GM23338 (cell line): ENCODE results near the gene DLX5. TPM values are rescaled to one million over a fixed set of nuclear protein-coding genes. Genes with fewer than 3 reads are reported as not detected.

ENCODE experiments used
- ATAC-seq: fragments of 200-7000 bp; cut with Tn5 transposase; 3 replicates; pipeline ENCODE4 v1.9.1; 2020
- DNase-seq: peaks from one replicate; pipeline ENCODE4 v3.0.0-alpha.2; 2015; ENCODE audit warnings: low spot score
- H2AFZ ChIP-seq: fragments of 200-600 bp; sonication (generic); 2 replicates; pipeline ENCODE4 v1.8.0; 2016; ENCODE audit warnings: antibody characterized with exemption, mild to moderate bottlenecking, moderate library complexity
- H3F3A ChIP-seq: fragments of 200-600 bp; sonication (generic); replicated peaks from 2 replicates; pipeline ENCODE4 v1.8.0; 2017; ENCODE audit warnings: antibody characterized with exemption, mixed run types, low read depth
- H3K27ac ChIP-seq: fragments of 200-600 bp; sonication (generic); 2 replicates; pipeline ENCODE4 v1.6.1; 2016; ENCODE audit warnings: low read depth
- H3K27me3 ChIP-seq: fragments of 200-600 bp; sonication (generic); 2 replicates; pipeline ENCODE4 v1.8.0; 2016; ENCODE audit warnings: mild to moderate bottlenecking, mixed run types, moderate library complexity; ENCODE audit not compliant: insufficient read depth
- H3K36me3 ChIP-seq: fragments of 200-600 bp; sonication (generic); 2 replicates; pipeline ENCODE4 v1.8.0; 2016; ENCODE audit warnings: mild to moderate bottlenecking; ENCODE audit not compliant: insufficient read depth
- H3K4me1 ChIP-seq: fragments of 200-600 bp; sonication (generic); 2 replicates; pipeline ENCODE4 v1.8.0; 2016; ENCODE audit warnings: mild to moderate bottlenecking, moderate library complexity; ENCODE audit not compliant: insufficient read depth
- H3K4me2 ChIP-seq: fragments of 200-600 bp; sonication (generic); 2 replicates; pipeline ENCODE4 v1.7.1; 2017; ENCODE audit warnings: mixed run types
- H3K4me3 ChIP-seq: fragments of 200-600 bp; sonication (generic); 2 replicates; pipeline ENCODE4 v1.6.1; 2016; ENCODE audit warnings: mixed run types
- H3K79me2 ChIP-seq: fragments of 200-600 bp; sonication (generic); replicated peaks from 2 replicates; pipeline ENCODE4 v1.8.0; 2017; ENCODE audit warnings: mild to moderate bottlenecking; ENCODE audit not compliant: insufficient read depth
- H3K9me2 ChIP-seq: fragments of 200-600 bp; sonication (generic); 2 replicates; pipeline ENCODE4 v1.8.0; 2017; ENCODE audit not compliant: insufficient read depth
- H4K20me1 ChIP-seq: fragments of 200-600 bp; sonication (generic); replicated peaks from 2 replicates; pipeline ENCODE4 v1.8.0; 2017; ENCODE audit warnings: mild to moderate bottlenecking; ENCODE audit not compliant: insufficient read depth
- H3K27ac Mint-ChIP-seq: 2 replicates; pipeline ENCODE4 v1.8.0; 2020; ENCODE audit warnings: inconsistent platforms, mild to moderate bottlenecking, moderate library complexity, mixed read lengths
- H3K27me3 Mint-ChIP-seq: 3 replicates; pipeline ENCODE4 v1.8.0; 2022; ENCODE audit warnings: low read depth, mild to moderate bottlenecking, moderate library complexity, mixed read lengths, inconsistent platforms; ENCODE audit not compliant: insufficient read depth, poor library complexity
- H3K36me3 Mint-ChIP-seq: 3 replicates; pipeline ENCODE4 v1.8.0; 2021; ENCODE audit warnings: low read depth, mild to moderate bottlenecking, inconsistent platforms, moderate library complexity, mixed read lengths
- H3K4me1 Mint-ChIP-seq: 3 replicates; pipeline ENCODE4 v1.8.0; 2020; ENCODE audit warnings: mild to moderate bottlenecking, inconsistent platforms, mixed read lengths
- H3K4me3 Mint-ChIP-seq: 3 replicates; pipeline ENCODE4 v1.8.0; 2021; ENCODE audit warnings: moderate library complexity, mild to moderate bottlenecking, inconsistent platforms, mixed read lengths
- H3K9me3 Mint-ChIP-seq: 3 replicates; pipeline ENCODE4 v1.8.0; 2020; ENCODE audit warnings: moderate library complexity, mild to moderate bottlenecking, inconsistent platforms, mixed read lengths
- CREB1 ChIP-seq: fragments of 250-450 bp; sonication (Bioruptor Pico); IDR thresholded peaks from 2 replicates; pipeline ENCODE4 v1.5.0; 2020; ENCODE audit warnings: low read depth, mild to moderate bottlenecking, moderate library complexity
- ETS1 ChIP-seq: IDR thresholded peaks from 2 replicates; pipeline ENCODE4 v1.6.1; 2016; ENCODE audit warnings: antibody characterized with exemption
- EZH2 ChIP-seq: fragments of 200-600 bp; sonication (generic); IDR thresholded peaks from one replicate; pipeline ENCODE4 v1.8.0; 2017; ENCODE audit warnings: antibody characterized with exemption, mild to moderate bottlenecking, low read depth; ENCODE audit not compliant: unreplicated experiment
- EZH2phosphoT487 ChIP-seq: fragments of 200-600 bp; sonication (generic); IDR thresholded peaks from one replicate; pipeline ENCODE4 v1.8.1; 2018; ENCODE audit warnings: antibody characterized with exemption; ENCODE audit not compliant: unreplicated experiment
- NANOG ChIP-seq: IDR thresholded peaks from 2 replicates; pipeline ENCODE4 v1.6.1; 2016; ENCODE audit warnings: antibody characterized with exemption, borderline replicate concordance
- POLR2AphosphoS5 ChIP-seq: IDR thresholded peaks from 2 replicates; pipeline ENCODE4 v1.6.1; 2016; ENCODE audit warnings: antibody characterized with exemption, low read depth
- STAT1 ChIP-seq: IDR thresholded peaks from one replicate; pipeline ENCODE4 v1.6.1; 2016; ENCODE audit warnings: antibody characterized with exemption; ENCODE audit not compliant: unreplicated experiment
- ZNF114 ChIP-seq: fragments of 250-450 bp; sonication (Bioruptor Pico); IDR thresholded peaks from 2 replicates; pipeline ENCODE4 v1.5.0; 2020; ENCODE audit warnings: mild to moderate bottlenecking, moderate library complexity
- ZNF462 ChIP-seq: fragments of 250-450 bp; sonication (Bioruptor Pico); IDR thresholded peaks from 2 replicates; pipeline ENCODE4 v1.5.0; 2020; ENCODE audit warnings: mild to moderate bottlenecking, moderate library complexity
- polyA plus RNA-seq: library from polyadenylated mRNA; unstranded; fragments of >200 nt; fragmentation: Nextera tagmentation; extraction: Ambion mirVana; gene quantifications from 2 replicates; pipeline ENCODE4 v1.2.1, GENCODE V29; 2016
- total RNA-seq: library from RNA; depleted of rRNA; stranded (reverse); fragments of >200 nt; shearing (Covaris generic); gene quantifications from 2 replicates; pipeline ENCODE4 v1.2.3, GENCODE V29; 2014

The DLX5 gene
- total and polyA plus RNA-seq, 2 experiments from 2014 or later, result not detected

GRCh38 chr7:96985992-96986391 lies 38.6 kb downstream of the DLX5 start:
- Histone ChIP-seq H3K4me2 (peak overlapping the region; percentile 50), H3K27ac (no peak overlapping the region), H3K79me2 (no peaks in the 10 kb centered on the region), H3K4me1 (peaks cover 57% of the 10 kb centered on the region), H4K20me1 (peaks cover 3% of the 10 kb centered on the region; the same call in 1 of the 2 replicates), H2AFZ (no peak overlapping the region), H3K27me3 (peaks cover 74% of the 10 kb centered on the region), H3K36me3 (no peaks in the 10 kb centered on the region), H3K4me3 (no peak overlapping the region), H3F3A (0 out of 2 replicates have a peak, but pooled peaks cover 5% of the 10 kb centered on the region), H3K9me2 (no peaks in the 10 kb centered on the region)
- Mint-ChIP-seq H3K27ac (no peak overlapping the region), H3K4me1 (peaks cover 29% of the 10 kb centered on the region), H3K4me3 (no peak overlapping the region), H3K27me3 (peaks cover 56% of the 10 kb centered on the region), H3K9me3 (no peaks in the 10 kb centered on the region; the same call in 2 of the 3 replicates), H3K36me3 (no peaks in the 10 kb centered on the region)
- DNase-seq (no peak), ATAC-seq (no peak)
- no peak for TF ChIP-seq ETS1
- TF ChIP-seq ZNF114 (CRISPR knock-in tag), result no peak
- TF ChIP-seq EZH2phosphoT487, result no peak
- no peak for TF ChIP-seq CREB1 (CRISPR knock-in tag)
- TF ChIP-seq NANOG, result no peak
- TF ChIP-seq EZH2, result no peak
- TF ChIP-seq POLR2AphosphoS5, result no peak
- TF ChIP-seq ZNF462 (CRISPR knock-in tag), result no peak
- TF ChIP-seq STAT1, result no peak
